ENCODE data around the gene SCT.

SCT gene

GRCh38 chr11:620935-621814 is 5.8 kb downstream of the SCT start:
- no peak for TF ChIP-seq ZNF274 (IDR thresholded peaks at IDR 0.05; ENCODE audit: low read depth, low read length)
- H3K4me3 ChIP-seq (ENCODE audit: low read length), result no peak overlapping the region

DNA sequence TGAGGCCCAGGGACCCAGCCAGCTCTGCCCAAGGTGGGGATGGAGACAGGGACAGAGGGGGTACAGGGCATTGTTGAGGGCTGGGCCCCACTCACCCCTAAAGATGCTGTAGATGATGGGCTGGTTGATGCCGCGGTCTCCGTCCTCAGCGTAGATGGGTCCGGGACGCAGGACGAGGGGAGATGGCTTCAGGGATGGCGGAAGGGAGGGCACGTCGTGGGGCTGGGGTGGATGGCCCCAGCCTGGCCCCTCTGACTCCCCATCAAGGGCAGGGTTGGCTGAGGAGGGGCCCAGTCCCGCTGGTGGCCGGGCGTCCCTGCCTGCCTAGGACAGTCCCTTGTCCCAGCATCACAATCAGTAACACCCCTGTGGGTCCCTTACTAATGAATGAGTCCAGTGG is 6.8 kb downstream of the SCT start:
- TF ChIP-seq ZNF274 (IDR thresholded peaks at IDR 0.05; ENCODE audit: low read depth, low read length), result no peak
- H3K4me3 ChIP-seq (ENCODE audit: low read length), result no peak overlapping the region

- H3K4me3 ChIP-seq (ENCODE audit: low read length), result no peak overlapping the region
- TF ChIP-seq ZNF274 (IDR thresholded peaks at IDR 0.05; ENCODE audit: low read depth, low read length), result no peak
Measured at GRCh38 chr11:619628-620050, 7.3 kb downstream of the SCT start.

GRCh38 chr11:618856-619627 is 7.9 kb downstream of the SCT start:
- no peak overlapping the region for H3K4me3 ChIP-seq (ENCODE audit: low read length)
- TF ChIP-seq ZNF274 (IDR thresholded peaks at IDR 0.05; ENCODE audit: low read depth, low read length), result no peak

GRCh38 chr11:617912-618682 is 8.9 kb downstream of the SCT start:
- H3K4me3 ChIP-seq (ENCODE audit: low read length), result no peak overlapping the region
- no peak for TF ChIP-seq ZNF274 (IDR thresholded peaks at IDR 0.05; ENCODE audit: low read depth, low read length)

- TF ChIP-seq ZNF274 (IDR thresholded peaks at IDR 0.05; ENCODE audit: low read depth, low read length), result no peak
- H3K4me3 ChIP-seq (ENCODE audit: low read length), result no peak overlapping the region
Measured at GRCh38 chr11:617199-617911, 9.6 kb downstream of the SCT start.

GRCh38 chr11:616320-617198 is 10.4 kb downstream of the SCT start:
- peak overlapping the region; percentile 0; the same call in 1 of the 2 replicates for H3K4me3 ChIP-seq (ENCODE audit: low read length)
- TF ChIP-seq ZNF274 (IDR thresholded peaks at IDR 0.05; ENCODE audit: low read depth, low read length), result no peak

DNA sequence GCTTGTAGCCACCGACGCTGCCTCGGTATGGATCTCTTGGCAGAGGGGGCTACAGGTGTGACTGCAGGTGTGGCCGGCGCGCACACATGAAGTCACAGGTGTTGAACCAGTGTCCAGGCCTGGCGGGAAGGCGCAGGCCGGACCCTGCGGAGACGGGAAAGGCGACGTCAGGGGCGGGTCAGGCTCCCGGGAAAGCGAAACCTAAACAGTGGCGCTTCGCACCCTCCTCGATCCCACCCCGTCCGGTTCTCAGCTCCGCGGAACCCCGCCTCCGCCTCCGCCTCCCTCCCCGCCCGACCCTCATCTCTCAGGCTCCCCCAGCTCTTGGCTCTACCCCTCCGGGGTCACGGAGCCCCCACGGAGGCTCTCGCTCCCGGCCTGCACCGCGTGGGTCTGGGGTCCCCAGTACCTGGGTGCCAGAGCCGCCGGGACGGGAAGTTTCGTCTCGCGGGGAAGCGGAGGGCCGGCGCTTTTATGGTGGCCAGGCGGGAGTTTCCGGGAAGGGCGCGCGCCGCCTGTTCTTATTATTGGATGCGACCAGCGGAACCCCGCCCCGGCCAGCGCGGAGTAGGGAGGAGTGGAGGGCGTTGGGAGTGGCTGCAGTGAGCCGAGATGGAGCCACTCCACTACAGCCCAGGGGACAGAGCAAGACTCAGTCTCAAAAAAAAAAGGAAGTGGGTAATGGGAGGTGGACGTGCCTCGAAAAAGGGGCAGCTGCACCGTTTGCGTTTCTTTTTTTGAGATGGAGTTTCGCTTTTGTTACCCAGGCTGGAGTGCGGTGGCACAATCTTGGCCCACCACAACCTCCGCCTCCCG is 11.3 kb downstream of the SCT start, which contains the start of gene IRF7:
IRF7 (minus strand) TSS at position 447 of the 816 bp plus-strand sequence. CDS start 586 bp downstream, outside the sequence.
- no peak for TF ChIP-seq ZNF274 (IDR thresholded peaks at IDR 0.05; ENCODE audit: low read depth, low read length)
- peak within 1 kb of the TSS; percentile 95 for H3K4me3 ChIP-seq (ENCODE audit: low read length)

DNA sequence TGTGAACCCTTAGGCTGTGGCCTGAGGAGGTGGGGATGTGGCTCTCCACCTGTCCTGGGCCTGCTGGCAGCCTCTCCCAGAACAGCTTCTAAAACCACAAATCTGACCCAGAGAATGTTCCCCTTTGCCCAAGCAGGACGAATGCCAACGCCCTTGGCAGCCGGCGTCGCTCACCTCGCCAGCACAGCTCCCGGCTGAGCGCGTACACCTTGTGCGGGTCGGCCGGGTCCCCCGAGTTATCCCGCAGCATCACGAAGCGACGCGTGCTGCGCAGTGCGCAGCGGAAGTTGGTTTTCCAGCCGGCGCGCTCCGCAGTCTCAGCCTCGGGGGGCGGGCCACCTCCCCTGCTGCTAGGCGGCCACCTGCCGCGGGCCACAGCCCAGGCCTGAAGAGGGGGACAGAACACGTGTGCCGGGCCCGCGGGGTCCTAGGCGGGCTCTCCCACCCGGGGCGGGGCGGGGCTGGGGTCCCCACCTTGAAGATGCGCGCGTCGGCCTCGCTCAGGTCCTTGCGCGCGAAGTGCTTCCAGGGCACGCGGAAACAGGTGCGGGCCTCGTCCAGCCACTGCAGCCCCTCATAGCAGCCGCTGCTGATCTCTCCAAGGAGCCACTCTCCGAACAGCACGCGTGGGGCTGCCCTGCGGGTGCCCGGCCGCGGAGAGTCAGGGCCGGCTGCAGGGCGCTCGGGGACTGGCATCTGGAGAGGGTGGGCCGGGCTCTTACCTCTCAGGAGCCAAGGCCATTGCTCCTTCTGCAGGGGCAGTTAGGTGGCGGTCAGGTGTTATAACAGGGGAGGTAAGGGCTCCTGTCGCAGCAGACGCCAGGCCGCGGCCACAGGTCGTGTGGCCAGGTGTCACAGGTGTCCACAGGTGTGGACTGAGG is 12.1 kb downstream of the SCT start:
- TF ChIP-seq ZNF274 (IDR thresholded peaks at IDR 0.05; ENCODE audit: low read depth, low read length), result no peak
- H3K4me3 ChIP-seq (ENCODE audit: low read length), result peak overlapping the region; percentile 95

DNA sequence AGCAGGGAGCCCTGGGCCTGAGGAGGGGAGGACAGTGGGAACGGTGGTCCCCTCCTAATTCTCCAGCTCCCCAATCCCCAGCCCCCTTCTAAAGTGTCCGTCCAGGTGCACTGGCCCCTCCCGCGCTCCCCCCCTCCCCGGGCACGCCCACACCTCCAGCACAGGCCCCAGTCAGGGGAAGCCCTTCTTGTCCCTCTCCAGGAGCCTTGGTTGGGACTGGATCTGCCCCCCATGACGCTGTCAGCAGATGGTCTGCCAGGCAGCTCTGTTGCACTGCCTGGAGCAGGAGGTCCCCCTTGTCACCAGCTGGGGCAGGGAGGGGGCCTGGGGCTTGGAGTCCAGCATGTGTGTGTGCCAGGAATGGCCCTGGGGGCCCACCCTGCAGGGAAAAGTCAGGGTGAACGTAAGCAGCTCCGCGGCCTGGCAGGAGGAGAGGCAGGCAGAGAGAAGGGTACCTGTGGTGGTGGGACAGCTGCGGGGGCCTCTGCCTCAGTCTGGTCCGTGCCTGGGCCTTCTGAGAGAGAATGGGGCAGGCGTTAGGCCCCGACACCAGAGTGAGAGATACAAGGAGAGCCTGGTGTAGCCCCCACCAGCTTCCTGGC is 12.9 kb downstream of the SCT start:
- peak overlapping the region; percentile 95; the same call in 1 of the 2 replicates for H3K4me3 ChIP-seq (ENCODE audit: low read length)
- no peak for TF ChIP-seq ZNF274 (IDR thresholded peaks at IDR 0.05; ENCODE audit: low read depth, low read length)

All from GM08714 (cell line).